DOHH2 (cell line): ENCODE measurements around the gene VWA2.

Experiments used
- H3F3A ChIP-seq: fragments of 200-600 bp; sonication (generic), shearing (Covaris generic); 2 replicates; pipeline ENCODE4 v1.6.0; 2016; ENCODE audit warnings: antibody characterized with exemption, mild to moderate bottlenecking; ENCODE audit not compliant: control insufficient read depth, insufficient read depth
- H3K27ac ChIP-seq: fragments of 200-600 bp; sonication (generic); 2 replicates; pipeline ENCODE4 v1.5.1; 2014; ENCODE audit warnings: low read depth, mild to moderate bottlenecking, low read length, moderate library complexity
- H3K27me3 ChIP-seq: fragments of 200-600 bp; sonication (generic); 2 replicates; pipeline ENCODE4 v1.6.1; 2014; ENCODE audit warnings: mild to moderate bottlenecking, low read length, mixed read lengths; ENCODE audit not compliant: control insufficient read depth
- H3K36me3 ChIP-seq: fragments of 200-600 bp; sonication (generic); 2 replicates; pipeline ENCODE4 v1.6.1; 2014; ENCODE audit warnings: mild to moderate bottlenecking, low read length, moderate library complexity, mixed read lengths; ENCODE audit not compliant: control insufficient read depth
- H3K4me1 ChIP-seq: fragments of 200-600 bp; sonication (generic); 2 replicates; pipeline ENCODE4 v1.6.1; 2014; ENCODE audit warnings: mild to moderate bottlenecking, low read length, mixed read lengths; ENCODE audit not compliant: control insufficient read depth
- H3K4me2 ChIP-seq: fragments of 200-600 bp; sonication (generic); 2 replicates; pipeline ENCODE4 v1.6.0; 2014; ENCODE audit warnings: mild to moderate bottlenecking, low read length, moderate library complexity
- H3K4me3 ChIP-seq: fragments of 200-600 bp; sonication (generic); 2 replicates; pipeline ENCODE4 v1.5.1; 2014; ENCODE audit warnings: mild to moderate bottlenecking, low read length, mixed read lengths
- H3K79me2 ChIP-seq: fragments of 200-600 bp; sonication (generic); 2 replicates; pipeline ENCODE4 v1.6.1; 2014; ENCODE audit warnings: mild to moderate bottlenecking, low read length, mixed read lengths; ENCODE audit not compliant: control insufficient read depth
- H3K9me2 ChIP-seq: fragments of 200-600 bp; sonication (generic); replicated peaks from 2 replicates; pipeline ENCODE4 v1.6.1; 2014; ENCODE audit warnings: mild to moderate bottlenecking, low read length, mixed read lengths; ENCODE audit not compliant: control insufficient read depth
- H3K9me3 ChIP-seq: fragments of 200-600 bp; sonication (generic); 2 replicates; pipeline ENCODE4 v1.6.1; 2014; ENCODE audit warnings: antibody characterized with exemption, low read length, mixed read lengths; ENCODE audit not compliant: control insufficient read depth, insufficient read depth
- H4K20me1 ChIP-seq: fragments of 200-600 bp; sonication (generic); 2 replicates; pipeline ENCODE4 v1.6.0; 2014; ENCODE audit warnings: low read depth, mild to moderate bottlenecking, antibody characterized with exemption, low read length, moderate library complexity; ENCODE audit not compliant: control insufficient read depth, insufficient read depth
- EZH2phosphoT487 ChIP-seq: fragments of 200-600 bp; sonication (generic); IDR thresholded peaks from 2 replicates; pipeline ENCODE4 v1.6.1; 2017; ENCODE audit warnings: borderline replicate concordance, mild to moderate bottlenecking, antibody characterized with exemption, low read length, moderate library complexity, mixed read lengths
- TF ChIP-seq, protein P1 (sequence below): fragments of 200-600 bp; sonication (generic); IDR thresholded peaks from one replicate; pipeline ENCODE4 v1.5.1; 2014; ENCODE audit warnings: antibody characterized with exemption, mild to moderate bottlenecking, low read depth, low read length; ENCODE audit not compliant: poor library complexity, severe bottlenecking

The VWA2 gene

DNA sequence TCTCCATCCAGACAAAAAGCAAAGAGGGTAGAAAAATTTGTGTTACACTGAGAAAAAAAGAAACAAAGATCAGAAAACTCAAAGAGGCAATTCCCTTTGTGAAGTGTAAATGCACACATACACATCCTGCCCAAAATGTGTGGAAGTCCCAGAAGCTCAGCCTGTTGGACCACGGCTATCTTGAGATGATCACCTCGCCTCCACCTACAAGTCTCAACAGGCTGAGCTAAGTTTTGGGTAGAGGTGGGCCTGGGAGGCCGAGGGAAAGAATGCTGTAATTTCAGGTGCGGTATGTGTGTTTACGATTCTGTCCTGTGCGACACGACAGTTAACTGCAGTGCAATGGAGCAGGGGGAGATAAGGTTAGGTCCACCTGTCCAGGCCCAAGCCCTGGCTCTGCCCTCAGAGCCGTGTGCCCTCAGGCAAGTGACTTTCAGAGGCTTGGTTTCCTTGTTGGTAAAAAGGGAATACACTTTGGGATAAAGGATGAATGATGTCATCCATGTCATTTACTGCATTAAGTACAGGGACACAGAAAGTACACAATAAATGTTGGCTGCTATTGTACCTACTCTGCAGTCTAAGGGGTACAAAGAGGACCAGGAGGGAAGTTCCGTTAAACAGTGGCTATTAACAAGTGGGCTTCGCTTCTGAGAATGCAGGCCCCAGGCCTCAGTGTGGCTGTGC is 97.9 kb downstream of the VWA2 start:
- Histone ChIP-seq H3K79me2 (no peaks in the 10 kb centered on the region), H3K9me3 (no peaks in the 10 kb centered on the region), H3K4me3 (no peak overlapping the region), H3K4me1 (no peaks in the 10 kb centered on the region), H3K9me2 (no peaks in the 10 kb centered on the region), H3F3A (no peaks in the 10 kb centered on the region), H3K27me3 (no peaks in the 10 kb centered on the region), H4K20me1 (no peaks in the 10 kb centered on the region), H3K4me2 (no peak overlapping the region), H3K27ac (no peak overlapping the region), H3K36me3 (no peaks in the 10 kb centered on the region)
- TF ChIP-seq EZH2phosphoT487 = no peak
- TF ChIP-seq, protein P1, sequence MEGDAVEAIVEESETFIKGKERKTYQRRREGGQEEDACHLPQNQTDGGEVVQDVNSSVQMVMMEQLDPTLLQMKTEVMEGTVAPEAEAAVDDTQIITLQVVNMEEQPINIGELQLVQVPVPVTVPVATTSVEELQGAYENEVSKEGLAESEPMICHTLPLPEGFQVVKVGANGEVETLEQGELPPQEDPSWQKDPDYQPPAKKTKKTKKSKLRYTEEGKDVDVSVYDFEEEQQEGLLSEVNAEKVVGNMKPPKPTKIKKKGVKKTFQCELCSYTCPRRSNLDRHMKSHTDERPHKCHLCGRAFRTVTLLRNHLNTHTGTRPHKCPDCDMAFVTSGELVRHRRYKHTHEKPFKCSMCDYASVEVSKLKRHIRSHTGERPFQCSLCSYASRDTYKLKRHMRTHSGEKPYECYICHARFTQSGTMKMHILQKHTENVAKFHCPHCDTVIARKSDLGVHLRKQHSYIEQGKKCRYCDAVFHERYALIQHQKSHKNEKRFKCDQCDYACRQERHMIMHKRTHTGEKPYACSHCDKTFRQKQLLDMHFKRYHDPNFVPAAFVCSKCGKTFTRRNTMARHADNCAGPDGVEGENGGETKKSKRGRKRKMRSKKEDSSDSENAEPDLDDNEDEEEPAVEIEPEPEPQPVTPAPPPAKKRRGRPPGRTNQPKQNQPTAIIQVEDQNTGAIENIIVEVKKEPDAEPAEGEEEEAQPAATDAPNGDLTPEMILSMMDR = no peak

- no peak overlapping the region for H3K4me2 ChIP-seq
- H3K79me2 ChIP-seq = no peaks in the 10 kb centered on the region
- H3K27ac ChIP-seq = no peak overlapping the region
- no peak for TF ChIP-seq EZH2phosphoT487
- TF ChIP-seq, protein P1 = no peak
- no peaks in the 10 kb centered on the region for H3K4me1 ChIP-seq
- no peaks in the 10 kb centered on the region for H3K9me2 ChIP-seq
- no peaks in the 10 kb centered on the region for H3F3A ChIP-seq
- H3K9me3 ChIP-seq = no peaks in the 10 kb centered on the region
- no peak overlapping the region for H3K4me3 ChIP-seq
- H3K27me3 ChIP-seq = no peaks in the 10 kb centered on the region
- no peaks in the 10 kb centered on the region for H3K36me3 ChIP-seq
- H4K20me1 ChIP-seq = no peaks in the 10 kb centered on the region
Measured at GRCh38 chr10:114337510-114338462, 98.7 kb downstream of the VWA2 start.

- H3F3A ChIP-seq = no peaks in the 10 kb centered on the region
- no peak overlapping the region for H3K4me3 ChIP-seq
- H3K9me2 ChIP-seq = no peaks in the 10 kb centered on the region
- no peak overlapping the region for H3K27ac ChIP-seq
- no peaks in the 10 kb centered on the region for H3K27me3 ChIP-seq
- TF ChIP-seq, protein P1 = no peak
- no peak for TF ChIP-seq EZH2phosphoT487
- H4K20me1 ChIP-seq = no peaks in the 10 kb centered on the region
- H3K4me2 ChIP-seq = no peak overlapping the region
- no peaks in the 10 kb centered on the region for H3K9me3 ChIP-seq
- no peaks in the 10 kb centered on the region for H3K4me1 ChIP-seq
- H3K79me2 ChIP-seq = no peaks in the 10 kb centered on the region
- H3K36me3 ChIP-seq = no peaks in the 10 kb centered on the region
Measured at GRCh38 chr10:114340816-114341215, 101.8 kb downstream of the VWA2 start.
